Neural progenitor cell (in vitro differentiated cells): ENCODE measurements around the gene ENDOU. TPM values are rescaled to one million over a fixed set of nuclear protein-coding genes. Genes with fewer than 3 reads are reported as not detected.

Experiments used
- DNase-seq: peaks from one replicate; pipeline ENCODE4 v3.0.0-alpha.2; 2016; ENCODE audit warnings: low spot score
- H2AFZ ChIP-seq: fragments of 200-600 bp; sonication (generic); replicated peaks from 2 replicates; pipeline ENCODE4 v1.6.1; 2016; ENCODE audit warnings: antibody characterized with exemption
- H3F3A ChIP-seq: fragments of 200-600 bp; sonication (generic); 2 replicates; pipeline ENCODE4 v1.6.1; 2016; ENCODE audit warnings: antibody characterized with exemption, low read depth
- H3K27ac ChIP-seq: fragments of 200-600 bp; sonication (generic); 2 replicates; pipeline ENCODE4 v1.5.1; 2016; ENCODE audit warnings: mild to moderate bottlenecking
- H3K27me3 ChIP-seq: fragments of 200-600 bp; sonication (generic); 2 replicates; pipeline ENCODE4 v1.6.1; 2016; ENCODE audit warnings: mild to moderate bottlenecking, moderate library complexity
- H3K36me3 ChIP-seq: fragments of 200-600 bp; sonication (generic); 2 replicates; pipeline ENCODE4 v1.5.1; 2016
- H3K4me1 ChIP-seq: fragments of 200-600 bp; sonication (generic); 2 replicates; pipeline ENCODE4 v1.6.1; 2016; ENCODE audit warnings: mixed run types
- H3K4me2 ChIP-seq: fragments of 200-600 bp; sonication (generic); 2 replicates; pipeline ENCODE4 v1.6.1; 2016
- H3K4me3 ChIP-seq: fragments of 200-600 bp; sonication (generic); 2 replicates; pipeline ENCODE4 v1.5.1; 2016
- H3K79me2 ChIP-seq: fragments of 200-600 bp; sonication (generic); 2 replicates; pipeline ENCODE4 v1.6.1; 2016; ENCODE audit warnings: low read depth
- H3K9ac ChIP-seq: fragments of 200-600 bp; sonication (generic); 2 replicates; pipeline ENCODE4 v1.6.1; 2016
- H3K9me3 ChIP-seq: fragments of 200-600 bp; sonication (generic); 2 replicates; pipeline ENCODE4 v1.5.1; 2016; ENCODE audit warnings: low read depth
- H4K20me1 ChIP-seq: fragments of 200-600 bp; sonication (generic); 2 replicates; pipeline ENCODE4 v1.6.1; 2016; ENCODE audit warnings: low read depth
- H3K27ac Mint-ChIP-seq: 3 replicates; pipeline ENCODE4 v1.8.0; 2021; ENCODE audit warnings: mixed read lengths
- H3K27me3 Mint-ChIP-seq: 2 replicates; pipeline ENCODE4 v1.8.0; 2022; ENCODE audit warnings: low read depth, mild to moderate bottlenecking, inconsistent platforms, moderate library complexity, mixed read lengths; ENCODE audit not compliant: insufficient read depth
- H3K36me3 Mint-ChIP-seq: 3 replicates; pipeline ENCODE4 v1.8.0; 2021; ENCODE audit warnings: mixed read lengths
- H3K4me1 Mint-ChIP-seq: 3 replicates; pipeline ENCODE4 v1.8.0; 2021; ENCODE audit warnings: mixed read lengths
- H3K4me3 Mint-ChIP-seq: 3 replicates; pipeline ENCODE4 v1.8.0; 2021; ENCODE audit warnings: mild to moderate bottlenecking, moderate library complexity, mixed read lengths
- H3K9me3 Mint-ChIP-seq: 3 replicates; pipeline ENCODE4 v1.8.0; 2020; ENCODE audit warnings: mixed read lengths
- CTCF ChIP-seq: fragments of 200-600 bp; sonication (generic); IDR thresholded peaks from 2 replicates; pipeline ENCODE4 v1.5.1; 2017; ENCODE audit warnings: antibody characterized with exemption, mild to moderate bottlenecking
- EZH2 ChIP-seq: fragments of 200-600 bp; sonication (generic); IDR thresholded peaks from 2 replicates; pipeline ENCODE4 v1.6.1; 2017; ENCODE audit warnings: antibody characterized with exemption, mild to moderate bottlenecking, moderate library complexity
- EZH2phosphoT487 ChIP-seq: fragments of 200-600 bp; sonication (generic); IDR thresholded peaks from 2 replicates; pipeline ENCODE4 v1.6.1; 2017; ENCODE audit warnings: antibody characterized with exemption
- total RNA-seq: library from RNA; depleted of rRNA; stranded (reverse); fragments of >200 nt; gene quantifications from 2 replicates; pipeline ENCODE4 v1.2.3, GENCODE V29; 2015; ENCODE audit warnings: low replicate concordance

Gene ENDOU
- total RNA-seq, 1 donor from 2014 or later, result not detected

GRCh38 chr12:47771304-47771703 is 46.0 kb upstream of the ENDOU start:
- no peaks in the 10 kb centered on the region for H3K79me2 ChIP-seq
- Mint-ChIP-seq H3K4me1 (peaks cover 26% of the 10 kb centered on the region), H3K27me3 (peaks cover 14% of the 10 kb centered on the region), H3K9me3 (no peaks in the 10 kb centered on the region), H3K36me3 (no peaks in the 10 kb centered on the region), H3K27ac (no peak overlapping the region), H3K4me3 (no peak overlapping the region)
- no peak overlapping the region for H3K27ac ChIP-seq
- H3K4me2 ChIP-seq, result no peak overlapping the region
- H3K36me3 ChIP-seq, result no peaks in the 10 kb centered on the region
- H3K9me3 ChIP-seq, result no peaks in the 10 kb centered on the region
- peaks cover 23% of the 10 kb centered on the region for H3K27me3 ChIP-seq
- no peak for DNase-seq
- H3K9ac ChIP-seq, result no peak overlapping the region
- peaks cover 7% of the 10 kb centered on the region for H3K4me1 ChIP-seq
- peaks cover 27% of the 10 kb centered on the region for H3F3A ChIP-seq
- no peak for TF ChIP-seq CTCF
- TF ChIP-seq EZH2phosphoT487, result no peak
- TF ChIP-seq EZH2, result no peak
- H2AFZ ChIP-seq, result no peak overlapping the region
- no peaks in the 10 kb centered on the region for H4K20me1 ChIP-seq
- H3K4me3 ChIP-seq, result no peak overlapping the region

GRCh38 chr12:47770086-47770726 is 44.9 kb upstream of the ENDOU start:
- Histone ChIP-seq H3K4me1 (peaks cover 7% of the 10 kb centered on the region), H2AFZ (no peak overlapping the region), H3F3A (peaks cover 27% of the 10 kb centered on the region), H3K4me2 (no peak overlapping the region), H3K4me3 (no peak overlapping the region), H3K79me2 (no peaks in the 10 kb centered on the region), H3K36me3 (no peaks in the 10 kb centered on the region), H3K9ac (no peak overlapping the region), H3K27me3 (peaks cover 23% of the 10 kb centered on the region), H3K9me3 (no peaks in the 10 kb centered on the region), H3K27ac (no peak overlapping the region), H4K20me1 (no peaks in the 10 kb centered on the region)
- TF ChIP-seq EZH2phosphoT487 (no peak), CTCF (no peak), EZH2 (no peak)
- Mint-ChIP-seq H3K27ac (no peak overlapping the region), H3K4me1 (peaks cover 25% of the 10 kb centered on the region), H3K27me3 (peaks cover 16% of the 10 kb centered on the region), H3K9me3 (no peaks in the 10 kb centered on the region), H3K4me3 (no peak overlapping the region), H3K36me3 (no peaks in the 10 kb centered on the region)
- no peak for DNase-seq

- Mint-ChIP-seq H3K4me3 (no peak overlapping the region), H3K9me3 (no peaks in the 10 kb centered on the region), H3K4me1 (peaks cover 22% of the 10 kb centered on the region), H3K27ac (no peak overlapping the region), H3K36me3 (no peaks in the 10 kb centered on the region), H3K27me3 (peaks cover 13% of the 10 kb centered on the region)
- no peaks in the 10 kb centered on the region for H3K36me3 ChIP-seq
- H3K9ac ChIP-seq, result no peak overlapping the region
- no peaks in the 10 kb centered on the region for H3K79me2 ChIP-seq
- TF ChIP-seq CTCF (no peak), EZH2 (no peak), EZH2phosphoT487 (no peak)
- no peak overlapping the region for H3K4me2 ChIP-seq
- peaks cover 21% of the 10 kb centered on the region for H3F3A ChIP-seq
- H3K27me3 ChIP-seq, result peaks cover 22% of the 10 kb centered on the region
- no peaks in the 10 kb centered on the region for H3K9me3 ChIP-seq
- H2AFZ ChIP-seq, result no peak overlapping the region
- peaks cover 7% of the 10 kb centered on the region for H3K4me1 ChIP-seq
- no peaks in the 10 kb centered on the region for H4K20me1 ChIP-seq
- H3K4me3 ChIP-seq, result no peak overlapping the region
- H3K27ac ChIP-seq, result no peak overlapping the region
- no peak for DNase-seq
These were observed 44.2 kb upstream of the ENDOU start for GRCh38 chr12:47769234-47770085.
